GM12874 (cell line): Measurements from ENCODE around the gene LCN6.

Experiments used
- TF ChIP-seq, protein P1 (sequence below): IDR thresholded peaks from 2 replicates; pipeline ENCODE4 v1.5.1; 2011; ENCODE audit warnings: low read depth, mild to moderate bottlenecking, control low read depth, low read length, moderate library complexity; ENCODE audit not compliant: insufficient read depth

The LCN6 gene

DNA sequence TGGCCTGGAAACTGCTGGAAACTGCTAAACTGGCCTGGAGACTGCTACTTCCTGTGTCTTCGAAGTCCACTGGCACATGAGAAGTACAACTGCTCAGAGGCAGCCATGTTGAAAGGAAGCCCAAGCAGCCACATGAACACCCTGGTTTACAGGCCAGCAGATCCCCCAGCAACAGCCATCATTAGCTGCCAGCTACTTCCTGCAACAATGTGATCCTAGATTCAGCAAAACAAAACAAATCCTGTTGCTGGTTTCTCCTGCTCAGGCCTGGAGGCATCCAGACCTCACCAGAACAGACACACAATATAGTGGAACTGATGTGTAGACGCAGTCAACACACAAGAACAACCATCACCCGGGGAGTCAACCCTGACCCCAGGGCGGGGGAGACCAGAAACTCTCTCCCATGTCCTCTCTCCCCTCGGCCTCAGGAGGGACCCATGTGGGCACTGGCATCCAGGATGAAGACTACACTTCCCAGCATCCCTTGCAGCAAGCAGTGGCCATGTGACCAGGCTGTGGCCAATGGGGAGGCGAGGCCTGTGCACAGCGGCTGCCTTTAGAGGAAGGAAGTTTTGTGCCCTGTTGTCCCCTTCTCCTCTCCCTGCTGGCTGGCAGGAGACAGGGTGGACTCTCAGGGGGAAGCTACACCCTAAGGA lies 25.2 kb upstream of the LCN6 start:
- TF ChIP-seq, protein P1, sequence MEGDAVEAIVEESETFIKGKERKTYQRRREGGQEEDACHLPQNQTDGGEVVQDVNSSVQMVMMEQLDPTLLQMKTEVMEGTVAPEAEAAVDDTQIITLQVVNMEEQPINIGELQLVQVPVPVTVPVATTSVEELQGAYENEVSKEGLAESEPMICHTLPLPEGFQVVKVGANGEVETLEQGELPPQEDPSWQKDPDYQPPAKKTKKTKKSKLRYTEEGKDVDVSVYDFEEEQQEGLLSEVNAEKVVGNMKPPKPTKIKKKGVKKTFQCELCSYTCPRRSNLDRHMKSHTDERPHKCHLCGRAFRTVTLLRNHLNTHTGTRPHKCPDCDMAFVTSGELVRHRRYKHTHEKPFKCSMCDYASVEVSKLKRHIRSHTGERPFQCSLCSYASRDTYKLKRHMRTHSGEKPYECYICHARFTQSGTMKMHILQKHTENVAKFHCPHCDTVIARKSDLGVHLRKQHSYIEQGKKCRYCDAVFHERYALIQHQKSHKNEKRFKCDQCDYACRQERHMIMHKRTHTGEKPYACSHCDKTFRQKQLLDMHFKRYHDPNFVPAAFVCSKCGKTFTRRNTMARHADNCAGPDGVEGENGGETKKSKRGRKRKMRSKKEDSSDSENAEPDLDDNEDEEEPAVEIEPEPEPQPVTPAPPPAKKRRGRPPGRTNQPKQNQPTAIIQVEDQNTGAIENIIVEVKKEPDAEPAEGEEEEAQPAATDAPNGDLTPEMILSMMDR, result no peak

DNA sequence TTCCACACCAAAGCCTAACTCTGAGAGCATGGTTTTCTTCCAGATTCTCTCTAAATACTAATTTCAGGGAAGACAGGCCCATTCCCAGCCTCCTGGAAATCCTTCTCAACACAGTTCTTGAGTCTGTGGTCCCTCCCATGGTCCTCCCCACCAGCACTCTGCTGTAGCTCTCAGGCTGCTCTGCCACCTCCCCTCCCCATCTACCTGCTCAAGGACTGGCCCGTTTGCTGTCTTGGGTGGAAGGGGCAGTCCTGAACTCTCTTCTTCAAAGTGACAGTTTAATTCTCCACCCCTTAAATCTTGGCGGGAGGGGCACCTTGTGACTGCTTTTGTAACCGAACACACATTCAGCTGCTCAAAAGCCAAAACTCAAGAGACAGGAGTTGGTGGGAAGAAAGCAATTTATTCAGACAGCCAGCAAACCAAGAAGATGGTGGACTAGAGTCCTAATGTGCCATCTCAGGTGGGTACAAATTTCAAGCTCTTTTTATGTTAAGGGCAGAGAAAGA lies 23.6 kb upstream of the LCN6 start:
- TF ChIP-seq, protein P1, result no peak

DNA sequence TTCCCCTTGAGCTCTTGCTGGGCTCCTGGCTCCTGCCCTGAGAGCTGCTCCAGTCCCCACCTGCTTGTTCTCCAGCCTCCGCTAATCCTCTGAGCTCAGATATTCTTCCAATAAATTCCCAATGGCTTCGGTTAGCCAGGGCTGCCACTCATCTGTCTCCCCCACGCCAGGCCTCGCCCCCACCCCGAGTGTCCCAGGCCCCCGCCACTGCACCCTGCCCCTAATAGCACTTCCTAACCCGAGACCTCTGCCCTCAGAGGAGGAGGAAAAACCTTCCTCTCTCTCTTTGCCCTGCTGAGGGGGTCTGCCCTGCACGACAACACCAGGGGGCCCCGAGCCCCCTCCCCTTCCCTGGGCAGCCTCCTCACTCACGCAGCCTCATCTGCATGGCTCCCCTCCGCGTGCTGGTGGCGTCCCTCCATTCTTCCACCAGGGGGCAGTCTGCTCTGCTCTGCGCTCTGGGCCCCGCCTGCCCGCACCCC lies 21.4 kb upstream of the LCN6 start:
- TF ChIP-seq, protein P1, result peak; percentile 80

DNA sequence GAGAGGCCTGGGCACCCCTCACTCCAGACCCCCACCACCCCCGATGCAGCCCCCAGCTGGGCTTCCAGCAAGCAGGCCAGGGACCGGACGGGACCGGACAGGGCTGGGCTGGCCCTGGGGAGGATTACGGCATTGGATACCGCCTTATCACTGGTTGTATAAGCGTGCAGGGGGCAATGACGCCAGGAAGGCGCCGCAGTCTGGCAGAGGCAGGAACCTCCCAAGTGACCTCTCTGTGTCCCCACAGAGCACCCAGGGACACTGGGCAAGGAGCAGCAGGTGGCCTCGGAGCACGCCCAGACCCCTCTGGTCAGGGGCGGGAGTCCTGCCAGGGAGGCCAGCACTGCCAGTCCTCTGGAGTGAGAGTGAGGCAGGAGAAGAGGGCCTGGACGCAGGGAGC lies 16.7 kb upstream of the LCN6 start:
- TF ChIP-seq, protein P1, result no peak

DNA sequence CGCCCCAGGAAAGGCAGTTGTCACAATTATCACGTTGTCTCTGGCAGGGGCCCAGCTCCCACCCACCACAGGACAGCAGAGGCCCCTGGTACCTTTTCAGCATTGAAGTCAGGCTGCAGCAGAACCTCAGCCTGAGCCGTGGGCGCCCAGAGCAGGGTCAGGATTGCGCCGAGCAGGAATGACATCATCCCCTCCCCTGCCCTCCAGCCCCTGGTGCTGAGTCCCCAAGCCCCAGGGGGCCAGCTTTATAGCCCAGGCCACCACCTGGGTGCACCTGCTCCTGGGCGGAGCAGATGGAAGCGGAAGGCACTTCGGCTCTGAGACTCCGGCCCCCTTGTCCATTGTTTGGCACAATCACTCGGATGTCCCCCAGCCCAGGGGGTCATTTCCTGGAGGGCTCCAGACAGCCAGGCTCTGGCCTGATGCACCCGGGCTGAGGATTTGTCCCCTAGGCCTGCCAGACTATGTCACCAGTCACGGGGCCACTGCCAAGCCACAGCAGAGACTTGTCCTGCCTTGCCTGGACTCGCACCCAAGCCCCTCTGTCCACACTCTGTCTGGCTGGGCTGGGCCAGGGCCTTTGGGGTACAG lies 16.1 kb upstream of the LCN6 start, which contains the start of gene LCN15:
TSS of gene LCN15 (minus strand) at position 218 of the 591 bp plus-strand sequence. CDS start at position 188, 30 bp downstream.
- TF ChIP-seq, protein P1, result no peak

DNA sequence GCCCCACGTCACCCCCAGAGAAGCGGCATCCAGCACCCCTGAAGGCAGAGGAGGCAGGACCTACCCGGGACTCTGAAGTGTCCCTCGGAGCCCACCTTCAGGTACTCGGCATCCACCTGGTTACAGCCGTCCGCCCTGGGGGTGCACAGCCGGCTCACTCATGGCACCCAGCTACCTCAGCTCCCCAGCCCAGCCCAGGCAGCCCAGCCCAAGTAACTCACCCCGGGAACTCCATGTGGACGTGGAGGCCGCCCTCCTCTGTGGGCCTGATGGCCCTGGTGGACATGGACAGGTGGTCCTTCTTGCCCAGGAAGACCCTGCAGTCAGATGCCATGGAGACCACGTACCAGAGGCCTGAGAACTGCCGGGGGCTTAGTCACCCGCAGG lies 15.3 kb upstream of the LCN6 start:
- TF ChIP-seq, protein P1, result no peak

DNA sequence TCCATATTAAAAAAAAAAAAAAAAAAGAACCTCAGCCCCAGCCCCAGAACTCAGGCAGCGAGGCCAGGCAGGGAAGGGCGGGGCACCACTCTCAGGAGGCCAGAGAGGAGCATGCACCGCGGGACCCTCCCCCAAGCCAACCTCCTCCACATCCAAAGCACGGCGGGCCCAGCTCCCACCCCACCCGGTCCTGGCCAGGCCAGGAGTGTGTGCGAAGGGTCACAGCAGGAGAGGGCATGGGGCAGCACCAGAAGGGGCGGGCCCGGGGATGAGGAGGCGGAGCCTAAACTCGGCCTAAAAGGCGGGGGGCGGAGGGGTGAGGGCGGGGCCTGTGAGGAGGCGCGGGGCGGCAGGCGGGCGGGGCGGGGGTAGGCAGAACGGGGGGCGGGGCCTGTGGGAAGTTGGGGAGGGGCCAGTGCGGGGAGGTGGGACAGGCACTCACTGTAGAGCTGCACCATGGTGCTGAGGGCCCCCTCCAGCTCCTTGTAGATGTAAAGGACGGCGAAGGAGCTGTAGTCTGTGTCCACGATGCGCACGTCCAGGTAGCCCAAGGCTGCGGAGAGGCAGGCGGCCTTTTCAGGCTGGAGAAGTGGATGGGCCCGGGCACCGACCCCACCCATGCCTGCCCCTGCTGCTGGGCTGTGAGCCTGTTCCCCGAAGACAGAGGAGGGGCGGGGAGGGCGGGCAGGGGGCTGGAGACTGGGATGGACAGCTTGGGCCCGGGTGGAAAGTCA lies 14.8 kb upstream of the LCN6 start:
- TF ChIP-seq, protein P1, result no peak
